ENCODE measurements around the gene BRD3.
"Not testable (repeated sequence)": the region's sequence is repeated elsewhere in the genome, so short reads cannot be mapped to it uniquely, and the experiment has no call there.

BRD3 gene

GRCh38 chr9:134067904-134068743, at the start of gene BRD3:
Gene BRD3, minus strand, starts transcription at chr9:134068026. Its CDS starts 14,549 bp downstream, at chr9:134053477.
- peak; percentile 90 for DNase-seq

GRCh38 chr9:134112561-134112960, 44.7 kb upstream of the BRD3 start:
- no peak for DNase-seq

GRCh38 chr9:134111064-134111463, 43.2 kb upstream of the BRD3 start:
- no peak for DNase-seq

- DNase-seq: no peak
These were observed 35.7 kb upstream of the BRD3 start for GRCh38 chr9:134103391-134103998.

GRCh38 chr9:134101623-134102149, 33.9 kb upstream of the BRD3 start:
- DNase-seq: no peak

- DNase-seq: not testable (repeated sequence)
These were observed 33.3 kb upstream of the BRD3 start for GRCh38 chr9:134101133-134101532.

GRCh38 chr9:134100040-134100439, 32.2 kb upstream of the BRD3 start:
- no peak for DNase-seq

- peak; percentile 64 for DNase-seq
These were observed 31.4 kb upstream of the BRD3 start for GRCh38 chr9:134099123-134099761.

GRCh38 chr9:134089972-134090371, 22.1 kb upstream of the BRD3 start:
- DNase-seq: no peak

GRCh38 chr9:134088063-134088725, 20.4 kb upstream of the BRD3 start:
- DNase-seq: no peak

GRCh38 chr9:134085674-134086073, 17.8 kb upstream of the BRD3 start:
- DNase-seq: no peak

GRCh38 chr9:134083451-134083850, 15.6 kb upstream of the BRD3 start:
- DNase-seq: no peak

- DNase-seq: no peak
These were observed 8.8 kb upstream of the BRD3 start for GRCh38 chr9:134076644-134077043.

- DNase-seq: not testable (repeated sequence)
These were observed 7.9 kb upstream of the BRD3 start for GRCh38 chr9:134075689-134076088.

- no peak for DNase-seq
These were observed 5.7 kb upstream of the BRD3 start for GRCh38 chr9:134073500-134073899.

GRCh38 chr9:134072683-134073082, 4.9 kb upstream of the BRD3 start:
- not testable (repeated sequence) for DNase-seq

- no peak for DNase-seq
These were observed 3.3 kb upstream of the BRD3 start for GRCh38 chr9:134071149-134071548.

GRCh38 chr9:134069480-134070399, 1.9 kb upstream of the BRD3 start:
- DNase-seq: no peak

GRCh38 chr9:134068744-134069479, 1.1 kb upstream of the BRD3 start:
- DNase-seq: no peak

GRCh38 chr9:134066913-134067851, 644 bp downstream of the BRD3 start:
- DNase-seq: peak; percentile 32
